Thymus (tissue), 11 donors: ENCODE measurements around the gene KCNAB1. TPM values are rescaled to one million over a fixed set of nuclear protein-coding genes. Genes with fewer than 3 reads are reported as not detected.
"Not testable (repeated sequence)": the region's sequence is repeated elsewhere in the genome, so short reads cannot be mapped to it uniquely, and the experiment has no call there.

Experiments used
- DNase-seq, 9 donors: peaks; one replicate each; pipeline ENCODE4 v3.0.0-alpha.2; 2013; ENCODE audit warnings: low spot score in 9 of 9, low read depth in 6 of 9, missing footprints in 1 of 9
- H3K27ac ChIP-seq, 2 donors: one replicate each; pipeline ENCODE4 v1.5.1; 2013; ENCODE audit warnings: control low read depth in 1 of 2, low read depth in 1 of 2, low read length in 1 of 2, mild to moderate bottlenecking in 1 of 2, moderate library complexity in 1 of 2
- H3K27me3 ChIP-seq, 2 donors: one replicate each; pipeline ENCODE4 v1.5.1; 2013; ENCODE audit warnings: low read length in 1 of 2; ENCODE audit not compliant: control insufficient read depth in 2 of 2, insufficient read depth in 1 of 2
- H3K36me3 ChIP-seq, 2 donors: one replicate each; pipeline ENCODE4 v1.5.1; 2013; ENCODE audit warnings: low read length in 1 of 2, mild to moderate bottlenecking in 1 of 2, moderate library complexity in 1 of 2; ENCODE audit not compliant: control insufficient read depth in 2 of 2, insufficient read depth in 2 of 2
- H3K4me1 ChIP-seq, 2 donors: one replicate each; pipeline ENCODE4 v1.5.1; 2013; ENCODE audit warnings: low read length in 2 of 2; ENCODE audit not compliant: control insufficient read depth in 2 of 2, insufficient read depth in 2 of 2
- H3K4me3 ChIP-seq, 2 donors: one replicate each; pipeline ENCODE4 v1.5.1; 2013; ENCODE audit warnings: low read length in 2 of 2, control low read depth in 1 of 2, mild to moderate bottlenecking in 1 of 2
- H3K9me3 ChIP-seq, 2 donors: one replicate each; pipeline ENCODE4 v1.5.1; 2013; ENCODE audit warnings: low read length in 1 of 2, mild to moderate bottlenecking in 1 of 2; ENCODE audit not compliant: control insufficient read depth in 2 of 2, insufficient read depth in 1 of 2
- WGBS: extraction: QIAGEN DNeasy Blood & Tissue Kit; methylation state at CpG from one replicate; pipeline ENCODE4 v1.1.7; 2013; 5-methylcytosine and 5-hydroxymethylcytosine counted together
- polyA plus RNA-seq: library from polyadenylated mRNA; stranded (reverse); fragments of 200-250 nt; gene quantifications from one replicate; pipeline ENCODE4 v1.2.3, GENCODE V29; 2013
- total RNA-seq: library from RNA; stranded (reverse); fragments of 120-200 nt; gene quantifications from one replicate; pipeline ENCODE4 v1.2.4, GENCODE V29; 2013
- donor health status: healthy.

The KCNAB1 gene
- total and polyA plus RNA-seq, 2 donors = 1.0 to 4.0 TPM

DNA sequence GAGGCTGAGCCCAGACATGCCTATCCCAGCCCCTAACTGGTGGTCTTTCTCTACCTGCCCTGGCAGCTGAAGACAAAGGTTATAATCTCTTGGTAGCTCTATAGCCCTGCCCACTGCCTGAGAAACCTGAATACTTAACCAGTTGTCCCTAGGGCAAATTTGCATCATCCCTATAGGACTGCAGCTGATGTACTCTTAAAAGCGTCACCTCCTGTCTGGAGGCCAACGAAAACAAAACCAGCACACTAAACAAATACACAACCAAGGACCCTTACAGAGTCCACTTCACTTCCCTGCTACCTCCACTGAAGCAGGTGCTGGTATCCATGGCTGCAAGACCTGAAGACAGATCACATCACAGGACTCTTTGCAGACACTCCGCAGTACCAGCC lies 98.0 kb downstream of the KCNAB1 start:
- Histone ChIP-seq H3K27ac (no peak overlapping the region), H3K9me3 (no peaks in the 10 kb centered on the region), H3K36me3 (no peaks in the 10 kb centered on the region), H3K27me3 (no peaks in the 10 kb centered on the region), H3K4me3 (no peak overlapping the region), H3K4me1 (no peaks in the 10 kb centered on the region)
- WGBS = 95% methylated on average over 3 of the region's 3 CpGs
- no peak for DNase-seq

GRCh38 chr3:156222381-156222780 lies 102.0 kb downstream of the KCNAB1 start:
- H3K27ac ChIP-seq, H3K9me3 ChIP-seq, H3K4me3 ChIP-seq, DNase-seq, H3K4me1 ChIP-seq, H3K36me3 ChIP-seq, H3K27me3 ChIP-seq: not testable (repeated sequence)

DNA sequence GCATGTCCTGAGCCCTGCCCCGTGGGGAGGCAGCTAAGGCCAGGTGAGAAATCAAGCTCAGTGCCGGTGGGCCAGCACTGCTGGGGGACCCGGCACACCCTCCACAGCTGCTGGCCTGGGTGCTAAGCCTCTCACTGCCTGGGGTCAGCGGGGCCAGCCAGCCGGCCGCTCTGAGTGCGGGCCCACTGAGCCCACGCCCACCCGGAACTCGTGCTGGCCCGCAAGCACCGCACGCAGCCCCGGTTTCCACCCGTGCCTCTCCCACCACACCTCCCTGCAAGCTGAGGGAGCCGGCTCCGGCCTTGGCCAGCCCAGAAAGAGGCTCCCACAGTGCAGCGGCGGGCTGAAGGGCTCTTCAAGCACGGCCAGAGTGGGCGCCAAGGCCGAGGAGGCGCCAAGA lies 103.7 kb downstream of the KCNAB1 start:
- 94% methylated on average over 23 of the region's 23 CpGs for WGBS
- H3K27me3 ChIP-seq, H3K36me3 ChIP-seq, H3K4me1 ChIP-seq, DNase-seq, H3K4me3 ChIP-seq, H3K9me3 ChIP-seq, H3K27ac ChIP-seq: not testable (repeated sequence)

DNA sequence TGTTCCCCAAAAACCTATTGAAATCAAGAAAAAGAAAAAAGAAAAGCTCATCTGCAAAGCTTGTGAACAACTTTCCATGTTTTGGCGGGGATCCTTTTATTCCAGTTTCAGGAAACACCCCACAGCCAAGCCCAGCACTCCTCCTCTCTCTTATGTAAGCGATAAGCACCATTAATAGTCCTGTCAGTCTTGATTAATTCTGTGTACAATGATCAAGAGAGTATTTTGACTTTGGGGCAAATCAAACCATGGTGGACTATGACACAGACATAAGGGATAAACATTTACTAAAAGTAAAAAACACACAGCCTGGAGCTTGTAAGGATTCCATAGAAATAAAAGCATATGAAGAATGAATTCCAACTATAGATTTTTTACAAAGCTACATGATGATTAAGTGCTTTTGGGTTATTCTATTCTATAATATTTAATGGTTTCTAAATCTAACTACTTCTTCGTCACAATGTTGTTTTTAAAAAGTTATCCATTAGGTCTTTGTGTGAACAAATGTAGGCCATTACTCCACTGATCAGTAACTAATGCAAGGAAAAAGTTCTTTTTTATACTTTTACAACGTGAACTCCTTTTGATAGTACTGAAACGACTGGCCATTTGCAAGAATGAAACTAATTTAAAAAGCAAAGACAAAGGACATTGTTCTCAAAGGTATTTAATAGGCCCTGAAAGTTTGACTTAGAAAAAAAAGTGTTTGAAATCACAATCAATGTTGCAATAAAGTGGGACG lies 106.5 kb downstream of the KCNAB1 start:
- no peaks in the 10 kb centered on the region for H3K4me1 ChIP-seq
- H3K4me3 ChIP-seq = no peak overlapping the region
- H3K36me3 ChIP-seq = no peaks in the 10 kb centered on the region
- no peaks in the 10 kb centered on the region for H3K27me3 ChIP-seq
- no peak overlapping the region for H3K27ac ChIP-seq
- WGBS = 93% methylated on average over 6 of the region's 6 CpGs
- H3K9me3 ChIP-seq = no peaks in the 10 kb centered on the region
- DNase-seq = no peak

DNA sequence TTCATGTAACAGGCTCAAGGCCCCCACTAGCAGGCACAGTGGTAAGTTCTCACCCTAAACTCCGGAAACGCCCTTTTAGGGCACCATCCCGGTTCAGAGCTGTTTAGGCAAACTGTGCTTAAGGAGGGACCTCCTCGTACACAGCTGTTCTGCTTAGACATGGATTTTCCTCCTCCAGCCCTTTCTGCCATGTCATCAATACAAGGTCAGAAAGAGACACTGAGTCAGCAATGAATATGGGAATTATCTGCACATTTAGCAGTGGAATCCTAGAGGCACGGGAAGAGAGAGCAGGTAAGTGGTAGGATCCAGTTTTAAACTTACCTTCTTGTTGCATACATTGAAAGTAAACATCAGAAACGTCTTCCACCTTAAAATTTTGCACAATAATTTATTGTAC lies 107.3 kb downstream of the KCNAB1 start:
- H3K4me1 ChIP-seq = no peaks in the 10 kb centered on the region
- no peaks in the 10 kb centered on the region for H3K27me3 ChIP-seq
- WGBS = 93% methylated on average over 6 of the region's 6 CpGs
- no peaks in the 10 kb centered on the region for H3K9me3 ChIP-seq
- no peak overlapping the region for H3K27ac ChIP-seq
- no peaks in the 10 kb centered on the region for H3K36me3 ChIP-seq
- H3K4me3 ChIP-seq = no peak overlapping the region
- DNase-seq = no peak

GRCh38 chr3:156230278-156230900 lies 110.0 kb downstream of the KCNAB1 start:
- 93% methylated on average over 1 of the region's 1 CpG for WGBS
- Histone ChIP-seq H3K4me3 (no peak overlapping the region), H3K4me1 (no peaks in the 10 kb centered on the region), H3K27me3 (no peaks in the 10 kb centered on the region), H3K27ac (no peak overlapping the region), H3K36me3 (no peaks in the 10 kb centered on the region), H3K9me3 (no peaks in the 10 kb centered on the region)
- no peak for DNase-seq

- H3K27ac ChIP-seq, H3K4me3 ChIP-seq, H3K9me3 ChIP-seq, H3K4me1 ChIP-seq, H3K36me3 ChIP-seq, H3K27me3 ChIP-seq, DNase-seq: not testable (repeated sequence)
These were observed 110.8 kb downstream of the KCNAB1 start for GRCh38 chr3:156231221-156231620.

DNA sequence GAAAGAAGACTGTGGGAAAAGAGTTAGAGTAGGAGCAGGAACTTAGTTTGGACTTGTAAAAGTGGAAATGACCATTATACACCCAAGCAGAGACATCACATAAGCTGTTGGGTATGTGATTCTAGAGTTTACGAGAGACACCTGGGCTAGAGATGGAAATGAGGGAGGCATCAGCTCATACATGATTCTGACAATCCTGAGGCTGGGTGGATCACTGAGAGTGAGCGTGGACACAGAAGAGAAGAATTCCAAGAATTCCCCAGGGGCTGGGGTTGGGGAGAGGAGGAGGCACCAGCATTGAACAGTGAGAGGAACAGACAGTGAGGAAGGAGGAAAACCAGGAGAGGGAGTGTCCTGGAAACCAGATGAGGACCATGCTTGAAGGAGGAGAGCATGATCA lies 113.5 kb downstream of the KCNAB1 start:
- Histone ChIP-seq H3K9me3 (no peaks in the 10 kb centered on the region), H3K27ac (no peak overlapping the region), H3K4me3 (no peak overlapping the region), H3K4me1 (no peaks in the 10 kb centered on the region), H3K36me3 (no peaks in the 10 kb centered on the region), H3K27me3 (no peaks in the 10 kb centered on the region)
- DNase-seq = no peak
- 97% methylated on average over 2 of the region's 2 CpGs for WGBS

GRCh38 chr3:156236556-156237260 lies 116.3 kb downstream of the KCNAB1 start:
- DNase-seq = no peak
- WGBS = 95% methylated on average over 3 of the region's 3 CpGs
- Histone ChIP-seq H3K9me3 (no peaks in the 10 kb centered on the region), H3K27ac (no peak overlapping the region), H3K4me3 (no peak overlapping the region), H3K27me3 (no peaks in the 10 kb centered on the region), H3K4me1 (no peaks in the 10 kb centered on the region), H3K36me3 (no peaks in the 10 kb centered on the region)
